Epithelial cell of esophagus (primary cell): Measurements from ENCODE around the gene CHST1.

ENCODE experiments used
- DNase-seq: peaks from one replicate; pipeline ENCODE4 v3.0.0; 2010; ENCODE audit warnings: low read depth
- H3K4me3 ChIP-seq: 2 replicates; pipeline ENCODE4 v1.5.1; 2011; ENCODE audit warnings: mild to moderate bottlenecking, low read length, control low read depth
- CTCF ChIP-seq: IDR thresholded peaks from 2 replicates; pipeline ENCODE4 v1.5.1; 2011; ENCODE audit warnings: low read depth, mild to moderate bottlenecking, low read length, control low read depth, inconsistent platforms; ENCODE audit not compliant: insufficient read depth; ENCODE audit errors: missing control alignments

Gene CHST1

GRCh38 chr11:45675646-45676045 lies 10.2 kb upstream of the CHST1 start:
- no peak for DNase-seq
- H3K4me3 ChIP-seq = no peak overlapping the region
- no peak for TF ChIP-seq CTCF

GRCh38 chr11:45674481-45675190 lies 9.2 kb upstream of the CHST1 start:
- no peak overlapping the region for H3K4me3 ChIP-seq
- no peak for TF ChIP-seq CTCF
- no peak for DNase-seq

- no peak overlapping the region for H3K4me3 ChIP-seq
- no peak for TF ChIP-seq CTCF
- DNase-seq = no peak
These were observed 8.0 kb upstream of the CHST1 start for GRCh38 chr11:45673441-45673840.

- no peak overlapping the region for H3K4me3 ChIP-seq
- no peak for TF ChIP-seq CTCF
- no peak for DNase-seq
These were observed 7.2 kb upstream of the CHST1 start for GRCh38 chr11:45672593-45672992.

GRCh38 chr11:45671246-45672171 lies 6.1 kb upstream of the CHST1 start:
- no peak overlapping the region for H3K4me3 ChIP-seq
- TF ChIP-seq CTCF = no peak
- no peak for DNase-seq

- no peak for TF ChIP-seq CTCF
- H3K4me3 ChIP-seq = no peak overlapping the region
- no peak for DNase-seq
These were observed 5.1 kb upstream of the CHST1 start for GRCh38 chr11:45670386-45671135.
